ENCODE data around the gene AGAP1.

Gene AGAP1

DNA sequence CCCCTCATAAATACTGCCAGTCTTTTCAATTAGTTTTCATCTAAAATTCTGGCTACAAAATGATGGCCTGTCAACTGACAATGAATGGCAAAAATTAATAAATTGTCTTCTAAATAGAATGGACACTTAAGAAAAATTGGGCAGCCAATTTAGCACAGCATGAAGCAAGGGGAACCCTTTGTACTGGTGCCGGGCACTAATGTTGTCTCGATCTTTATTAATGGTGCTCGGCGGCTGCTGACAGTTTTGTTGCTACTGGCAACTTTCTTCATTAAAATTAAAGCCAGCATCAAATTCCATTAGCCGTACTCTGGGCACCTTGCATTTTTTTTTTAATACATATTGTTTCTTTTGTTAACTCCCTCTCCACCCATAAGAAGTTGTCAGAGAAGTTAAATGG is 365.0 kb downstream of the AGAP1 start:
- H3K4me3 ChIP-seq (ENCODE audit: low read length), result no peak overlapping the region
- TF ChIP-seq, protein P1, sequence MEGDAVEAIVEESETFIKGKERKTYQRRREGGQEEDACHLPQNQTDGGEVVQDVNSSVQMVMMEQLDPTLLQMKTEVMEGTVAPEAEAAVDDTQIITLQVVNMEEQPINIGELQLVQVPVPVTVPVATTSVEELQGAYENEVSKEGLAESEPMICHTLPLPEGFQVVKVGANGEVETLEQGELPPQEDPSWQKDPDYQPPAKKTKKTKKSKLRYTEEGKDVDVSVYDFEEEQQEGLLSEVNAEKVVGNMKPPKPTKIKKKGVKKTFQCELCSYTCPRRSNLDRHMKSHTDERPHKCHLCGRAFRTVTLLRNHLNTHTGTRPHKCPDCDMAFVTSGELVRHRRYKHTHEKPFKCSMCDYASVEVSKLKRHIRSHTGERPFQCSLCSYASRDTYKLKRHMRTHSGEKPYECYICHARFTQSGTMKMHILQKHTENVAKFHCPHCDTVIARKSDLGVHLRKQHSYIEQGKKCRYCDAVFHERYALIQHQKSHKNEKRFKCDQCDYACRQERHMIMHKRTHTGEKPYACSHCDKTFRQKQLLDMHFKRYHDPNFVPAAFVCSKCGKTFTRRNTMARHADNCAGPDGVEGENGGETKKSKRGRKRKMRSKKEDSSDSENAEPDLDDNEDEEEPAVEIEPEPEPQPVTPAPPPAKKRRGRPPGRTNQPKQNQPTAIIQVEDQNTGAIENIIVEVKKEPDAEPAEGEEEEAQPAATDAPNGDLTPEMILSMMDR (IDR thresholded peaks at IDR 0.05; ENCODE audit: insufficient read depth, low read depth, low read length, missing control alignments), result no peak
- DNase-seq (ENCODE audit: low read depth), result no peak

DNA sequence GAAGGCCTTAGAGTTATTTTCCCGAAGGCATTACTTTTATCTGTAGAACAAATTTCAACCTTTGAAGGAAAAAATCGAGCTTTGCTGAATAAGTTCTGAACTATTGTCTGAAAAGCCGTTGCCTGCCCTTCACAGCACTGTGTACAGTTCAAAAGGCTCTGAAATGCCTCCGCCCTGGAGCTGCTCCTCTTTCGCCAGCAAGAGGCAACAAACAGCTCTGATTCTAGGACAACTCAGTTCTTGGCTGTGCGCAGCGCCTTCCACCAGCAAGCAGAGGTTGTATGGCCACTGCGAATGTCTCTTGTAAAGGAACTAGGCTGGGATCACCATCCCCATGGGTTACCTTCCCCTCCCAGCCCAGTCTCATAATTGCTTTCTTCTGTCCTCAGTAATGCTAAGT is 365.8 kb downstream of the AGAP1 start:
- TF ChIP-seq, protein P1 (IDR thresholded peaks at IDR 0.05; ENCODE audit: insufficient read depth, low read depth, low read length, missing control alignments), result no peak
- no peak overlapping the region for H3K4me3 ChIP-seq (ENCODE audit: low read length)
- DNase-seq (ENCODE audit: low read depth), result no peak

DNA sequence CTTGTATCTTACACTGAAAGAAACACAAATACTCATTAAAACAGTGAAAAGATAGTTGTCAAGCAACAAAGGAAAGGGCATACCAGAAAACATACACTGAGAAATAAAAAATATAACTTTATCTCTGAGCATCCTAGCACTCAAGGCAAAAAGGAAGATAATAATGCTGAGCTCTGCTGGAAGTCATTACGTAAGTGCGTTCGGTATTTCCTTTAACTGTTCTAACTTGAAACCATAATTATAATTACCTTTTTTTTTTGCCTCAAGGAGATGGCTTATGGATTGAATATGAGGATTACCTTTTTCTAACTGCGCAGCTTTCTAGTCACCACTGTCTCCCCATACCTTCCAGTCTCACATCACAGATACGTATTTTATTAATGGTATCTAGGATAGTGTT is 366.3 kb downstream of the AGAP1 start:
- DNase-seq (ENCODE audit: low read depth), result no peak
- TF ChIP-seq, protein P1 (IDR thresholded peaks at IDR 0.05; ENCODE audit: insufficient read depth, low read depth, low read length, missing control alignments), result no peak
- no peak overlapping the region for H3K4me3 ChIP-seq (ENCODE audit: low read length)

DNA sequence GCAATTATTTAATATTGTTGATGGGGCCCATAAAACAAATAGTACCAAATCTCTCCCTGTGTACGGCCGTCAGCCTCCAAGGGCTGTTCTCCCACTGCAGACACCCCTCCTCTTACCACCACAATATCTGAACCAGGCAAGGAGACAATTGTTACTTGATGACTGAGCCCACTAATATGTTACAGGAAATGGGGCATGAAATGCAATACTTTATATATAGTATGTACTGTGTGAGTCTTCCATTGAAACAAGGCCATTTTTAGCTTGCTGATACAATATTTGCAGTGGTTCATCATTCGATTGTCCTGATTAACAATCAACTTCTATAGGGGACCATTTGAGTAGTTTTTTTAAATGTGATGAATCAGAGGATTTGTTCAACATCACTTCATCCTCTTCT is 367.0 kb downstream of the AGAP1 start:
- TF ChIP-seq, protein P1 (IDR thresholded peaks at IDR 0.05; ENCODE audit: insufficient read depth, low read depth, low read length, missing control alignments), result no peak
- H3K4me3 ChIP-seq (ENCODE audit: low read length), result no peak overlapping the region
- DNase-seq (ENCODE audit: low read depth), result no peak

DNA sequence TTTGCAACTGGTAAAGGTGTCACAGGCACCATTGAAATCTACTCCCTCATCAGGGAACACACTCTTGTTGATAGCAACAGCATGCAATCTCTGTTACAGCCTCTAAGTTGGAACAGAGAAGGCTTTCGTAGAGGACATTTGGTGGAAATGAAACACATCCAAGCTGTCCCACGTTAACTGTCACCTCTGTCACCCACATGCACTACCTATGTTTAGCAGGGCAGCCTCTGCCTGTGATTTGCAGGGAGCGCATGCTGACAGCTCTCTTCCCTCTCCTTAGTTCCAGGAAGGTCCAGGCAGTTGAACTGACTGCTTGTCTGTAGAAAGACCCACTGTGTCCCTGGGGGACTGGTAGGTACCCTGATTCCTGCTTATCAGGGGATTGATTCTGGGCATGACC is 367.5 kb downstream of the AGAP1 start:
- TF ChIP-seq, protein P1 (IDR thresholded peaks at IDR 0.05; ENCODE audit: insufficient read depth, low read depth, low read length, missing control alignments), result no peak
- no peak overlapping the region for H3K4me3 ChIP-seq (ENCODE audit: low read length)
- DNase-seq (ENCODE audit: low read depth), result no peak

DNA sequence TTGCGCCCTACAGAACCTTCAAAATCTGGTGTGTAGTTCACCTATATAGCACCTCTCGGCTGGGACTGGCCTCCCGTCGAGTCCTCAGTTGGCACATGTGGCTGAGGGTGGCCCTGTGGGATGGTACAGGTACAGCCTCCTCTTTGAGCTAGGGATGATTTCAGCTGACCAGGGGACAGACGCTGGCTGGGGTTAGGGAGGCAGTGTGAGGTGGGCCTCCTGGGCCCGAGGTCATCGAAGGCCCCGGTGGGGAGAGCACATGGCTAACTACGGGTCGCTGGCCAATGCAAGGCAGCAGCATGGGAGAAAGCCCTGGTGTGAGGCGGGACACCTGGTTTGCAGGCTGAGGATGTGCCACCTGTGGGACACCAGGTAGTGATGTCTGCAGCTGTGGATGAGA is 369.6 kb downstream of the AGAP1 start:
- DNase-seq (ENCODE audit: low read depth), result no peak
- no peak overlapping the region for H3K4me3 ChIP-seq (ENCODE audit: low read length)
- TF ChIP-seq, protein P1 (IDR thresholded peaks at IDR 0.05; ENCODE audit: insufficient read depth, low read depth, low read length, missing control alignments), result no peak

DNA sequence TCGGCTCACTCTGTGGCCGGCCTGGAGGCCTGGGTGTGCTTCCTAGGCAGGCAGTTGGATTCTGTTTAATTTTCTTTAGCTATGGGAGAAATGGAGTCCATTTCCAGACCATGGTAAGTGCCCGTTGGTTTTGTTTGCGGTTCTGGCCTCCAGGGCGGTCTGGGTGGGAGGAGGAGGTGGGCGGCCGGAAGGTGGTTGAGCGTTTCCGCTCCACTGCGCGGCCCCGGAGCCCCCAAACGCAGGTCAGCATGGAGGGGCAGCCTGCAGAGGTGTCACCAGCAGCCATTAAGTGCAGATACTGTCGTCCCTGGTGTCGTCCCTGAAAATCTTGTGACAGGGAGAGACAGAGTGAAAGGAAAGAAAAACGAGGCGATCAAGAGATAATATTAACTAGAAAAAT is 370.5 kb downstream of the AGAP1 start:
- no peak for DNase-seq (ENCODE audit: low read depth)
- TF ChIP-seq, protein P1 (IDR thresholded peaks at IDR 0.05; ENCODE audit: insufficient read depth, low read depth, low read length, missing control alignments), result no peak
- no peak overlapping the region for H3K4me3 ChIP-seq (ENCODE audit: low read length)

Data from epithelial cell of esophagus (primary cell).